ENCODE measurements around the gene CIZ1. TPM values are rescaled to one million over a fixed set of nuclear protein-coding genes. Genes with fewer than 3 reads are reported as not detected.
A peak's percentile ranks its signal among the peaks of the same experiment; 100 is the strongest.

The CIZ1 gene
- total and polyA plus RNA-seq, 2 of the 13 experiments (the other 11 are each of a cell fraction or from before 2014, with no cell fraction given), result 30.6 to 50.3 TPM

- TF ChIP-seq IKZF4 (CRISPR knock-in tag; IDR thresholded peaks at IDR 0.05; ENCODE audit: borderline replicate concordance, low read depth, not compliant biosample characterization) (no peak), ZFP91 (CRISPR knock-in tag; IDR thresholded peaks at IDR 0.05; ENCODE audit: borderline replicate concordance) (0 out of 2 replicates have a peak, but pooled peaks have one; percentile 30), RELA (CRISPR knock-in tag; IDR thresholded peaks at IDR 0.05) (no peak), HNRNPLL (IDR thresholded peaks at IDR 0.05; ENCODE audit: low read depth, low read length, poor library complexity, severe bottlenecking) (no peak), MLX (CRISPR knock-in tag; IDR thresholded peaks at IDR 0.05) (no peak), CCDC6 (CRISPR knock-in tag; IDR thresholded peaks at IDR 0.05) (no peak)
These were observed 14.0 kb upstream of the CIZ1 start (continued) for GRCh38 chr9:128205296-128205944.

- Histone ChIP-seq H3K4me1 (ENCODE audit: insufficient read depth, low read length) (peaks cover 51% of the 10 kb centered on the region), H3K4me3 (replicated peaks in 1 of 3; ENCODE audit: insufficient read depth in 1 of 3, low read depth in 2 of 3, low read length in 3 of 3) (no peak overlapping the region), H3K79me2 (ENCODE audit: insufficient read depth, low read length) (no peaks in the 10 kb centered on the region), H3K4me2 (ENCODE audit: low read depth, low read length) (0 out of 2 replicates have a peak overlapping the region, but pooled peaks have one; percentile 92), H3K36me3 (replicated peaks in 1 of 2; ENCODE audit: control insufficient read depth in 1 of 2, insufficient read depth in 2 of 2, low read length in 2 of 2) (no peaks in the 10 kb centered on the region), H2AFZ (ENCODE audit: low read length) (no peak overlapping the region), H3K9ac (ENCODE audit: insufficient read depth, low read depth, low read length) (no peak overlapping the region), H3K9me3 (ENCODE audit: low read length) (no peaks in the 10 kb centered on the region), H3K27me3 (ENCODE audit: control insufficient read depth in 1 of 2, insufficient read depth in 2 of 2, low read length in 2 of 2) (peaks cover 6 to 29% of the 10 kb centered on the region in 2 experiments; a peak in 4 of 5 replicates), H3K27ac (ENCODE audit: extremely low read length, insufficient read depth, low read length) (no peak overlapping the region), H4K20me1 (ENCODE audit: insufficient read depth, low read length) (no peaks in the 10 kb centered on the region)
- in situ Hi-C loops (cut with HindIII; ENCODE audit: extremely low pct_ligation_motif_present, low pct_unique_long_range_greater_than_20kb) (no loop called here), intact Hi-C loops (cut with micrococcal nuclease; ENCODE audit: unreplicated experiment) (no loop called here)
- 51% methylated on average over 4 of the region's 7 CpGs for WGBS (ENCODE audit: low lambda C conversion rate)
- FAIRE-seq (no peak), DNase-seq (ENCODE audit: low spot score) (no peak), ATAC-seq (no peak)
- POLR2A ChIA-PET, result no interaction called here
- BruUV-seq (replicated peaks), result no TSS peak
- CTCF ChIA-PET (ENCODE audit: low intra/inter-chr PET ratio, low total read pairs), result no interaction called here
- no peak for TF ChIP-seq CHD2 (IDR thresholded peaks at IDR 0.05; ENCODE audit: low read depth, low read length)
- no peak for TF ChIP-seq SMYD3 (CRISPR knock-in tag; IDR thresholded peaks at IDR 0.05)
- TF ChIP-seq HBP1 (CRISPR knock-in tag; IDR thresholded peaks at IDR 0.05; ENCODE audit: low read depth), result no peak
- no peak for TF ChIP-seq PBX3 (CRISPR knock-in tag; IDR thresholded peaks at IDR 0.05; ENCODE audit: borderline replicate concordance)
- TF ChIP-seq HINFP (CRISPR knock-in tag; IDR thresholded peaks at IDR 0.05; ENCODE audit: low read depth), result no peak
These were observed 13.5 kb upstream of the CIZ1 start for GRCh38 chr9:128204858-128205257.

Data from HepG2 (cell line).